ENCODE results near the gene ZEB1.

GRCh38 chr10:31437959-31438358, 118.9 kb downstream of the ZEB1 start:
- no peak for TF ChIP-seq CTCF (IDR thresholded peaks at IDR 0.05; ENCODE audit: low read depth, low read length)
- no peak for TF ChIP-seq MAX (IDR thresholded peaks at IDR 0.05; ENCODE audit: low read depth, low read length)
- TF ChIP-seq POLR2A (IDR thresholded peaks at IDR 0.05; ENCODE audit: extremely low read depth, insufficient read length): no peak
- no peak for TF ChIP-seq MYC (IDR thresholded peaks at IDR 0.05; ENCODE audit: low read depth, low read length)

Measured in NB4 (cell line).